Activated CD8-positive, alpha-beta memory T cell treated with anti-CD3 and anti-CD28 coated beads for 36 hours (primary cell): Measurements from ENCODE around the gene DNAH3. TPM values are rescaled to one million over a fixed set of nuclear protein-coding genes. Genes with fewer than 3 reads are reported as not detected.
"Not testable (repeated sequence)": the region's sequence is repeated elsewhere in the genome, so short reads cannot be mapped to it uniquely, and the experiment has no call there.

Experiments
- CTCF ChIA-PET: fragments of 350-600 bp; sonication (Branson Sonifier 250); formaldehyde crosslinking; loops from one replicate; lab custom pipeline; 2021; ENCODE audit warnings: antibody characterized with exemption; lab: Charles Lee
- POLR2A ChIA-PET: fragments of 350-600 bp; sonication (Branson Sonifier 250); formaldehyde crosslinking; loops from one replicate; lab custom pipeline; 2021; ENCODE audit warnings: antibody characterized with exemption; lab: Charles Lee
- total RNA-seq, 2 experiments: library from RNA; stranded (reverse); gene quantifications; one replicate each; pipeline ENCODE4 v1.2.3, GENCODE V29; 2021

The DNAH3 gene
- total RNA-seq, 2 experiments from 2014 or later, result 0.02 TPM

DNA sequence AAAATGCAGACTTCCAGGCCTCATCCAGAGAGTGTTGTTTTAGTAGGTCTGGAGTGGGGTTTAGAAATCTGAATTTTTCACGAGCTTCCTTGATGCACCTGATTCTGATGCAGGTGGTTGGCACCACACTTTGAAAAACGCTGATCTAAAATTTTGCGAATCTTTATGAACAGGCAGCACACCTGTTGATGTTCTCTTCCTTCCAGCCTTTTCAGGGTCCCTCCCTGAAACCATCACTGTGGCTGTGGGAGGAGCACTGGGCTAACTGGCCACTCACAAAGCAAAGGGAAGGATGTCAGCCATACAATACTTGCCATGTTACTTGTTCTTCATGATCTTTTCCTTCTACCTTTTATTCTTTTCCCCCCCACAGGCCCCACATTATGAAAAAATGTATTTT lies 22.0 kb upstream of the DNAH3 start:
- ChIA-PET CTCF (interaction anchor here (2.3 kb wide), 1 partner anchor 16 kb away, joined by 5 read pairs; no protein-coding TSS in a partner anchor), POLR2A (no interaction called here)

DNA sequence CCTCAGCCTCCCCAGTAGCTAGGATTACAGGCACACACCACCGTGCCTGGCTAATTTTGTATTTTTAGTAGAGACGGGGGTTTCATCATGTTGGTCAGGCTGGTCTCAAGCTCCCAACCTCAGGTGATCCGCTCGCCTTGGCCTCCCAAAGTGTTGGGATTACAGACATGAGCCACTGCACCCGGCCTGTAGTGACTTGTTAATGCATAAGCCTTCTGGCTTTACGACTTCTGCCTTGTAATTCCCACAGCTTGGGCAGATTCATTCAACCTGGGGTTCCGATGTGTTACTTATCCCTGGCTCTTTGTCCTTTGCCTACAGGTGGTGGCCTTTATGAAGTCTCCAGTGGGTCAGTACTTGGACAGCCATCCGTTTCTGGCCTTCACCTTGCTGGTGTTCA lies 19.5 kb upstream of the DNAH3 start:
- POLR2A ChIA-PET, result not testable (repeated sequence)
- CTCF ChIA-PET, result interaction anchor here (1.0 kb wide), 1 partner anchor 11 kb away, joined by 4 read pairs; the partner anchor contains the start of gene LDAF1

DNA sequence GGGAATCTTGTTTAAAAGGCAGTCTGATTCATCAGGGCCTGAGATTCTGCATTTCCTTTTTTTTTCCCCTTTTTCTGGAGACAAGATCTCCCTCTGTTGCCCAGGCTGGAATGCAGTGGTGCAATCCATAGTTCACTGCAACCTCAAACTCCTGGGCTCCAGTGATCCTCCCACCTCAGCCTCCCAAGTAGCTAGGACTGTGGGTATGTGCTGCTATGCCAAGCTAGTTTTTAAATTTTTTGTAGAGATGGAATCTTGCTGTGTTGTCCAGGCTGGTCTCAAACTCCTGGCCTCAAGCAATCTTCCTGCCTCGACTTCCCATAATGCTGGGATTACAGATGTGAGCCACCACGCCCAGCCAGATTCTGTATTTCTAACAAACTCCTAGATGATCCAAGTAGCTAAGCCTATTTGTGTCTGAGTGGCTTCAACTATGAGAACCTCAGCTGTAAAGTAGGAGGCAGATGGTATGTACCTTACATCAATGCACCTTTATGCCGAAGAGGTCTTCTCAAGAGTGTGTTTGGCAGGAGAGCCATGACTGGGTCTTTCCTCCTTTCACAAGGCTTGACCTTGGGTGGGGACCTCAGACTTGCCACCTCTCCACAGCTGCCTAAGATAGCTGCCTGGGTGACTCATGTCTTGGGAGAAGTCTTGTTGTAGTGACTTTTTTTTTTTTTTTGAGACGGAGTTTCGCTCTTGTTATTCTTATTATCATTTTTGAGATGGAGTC lies 18.8 kb upstream of the DNAH3 start:
- ChIA-PET CTCF (interaction anchor here (1.0 kb wide), 1 partner anchor 11 kb away, joined by 4 read pairs; the partner anchor contains the start of gene LDAF1), POLR2A (no interaction called here)

DNA sequence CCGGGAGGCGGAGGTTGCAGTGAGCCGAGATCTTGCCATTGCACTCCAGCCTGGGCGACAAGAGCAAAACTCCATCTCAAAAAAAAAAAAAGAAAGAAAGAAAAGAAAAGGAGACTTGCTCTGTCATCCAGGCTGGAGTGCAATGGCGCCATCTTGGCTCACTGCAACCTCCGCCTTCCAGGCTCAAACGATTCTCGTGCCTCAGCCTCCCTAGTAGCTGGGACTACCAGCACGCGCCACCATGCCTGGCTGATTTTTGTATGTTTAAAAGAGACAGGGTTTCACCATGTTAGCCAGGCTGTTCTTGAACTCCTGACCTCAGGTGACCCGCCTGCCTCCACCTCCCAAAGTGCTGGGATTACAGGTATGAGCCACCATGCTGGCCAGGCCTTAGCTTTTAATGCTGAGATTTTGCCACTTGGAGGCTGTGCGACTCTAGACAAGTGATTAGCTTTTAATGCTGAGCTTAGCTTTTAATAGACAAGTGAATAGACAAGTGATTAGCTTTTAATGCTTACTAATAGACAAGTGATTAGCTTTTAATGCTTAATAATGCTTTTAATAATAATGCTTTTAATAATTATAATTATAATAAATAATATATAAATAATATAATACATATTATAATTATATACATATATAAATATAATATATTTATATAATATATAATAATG lies 17.4 kb upstream of the DNAH3 start:
- ChIA-PET CTCF (interaction anchor here (0.6 kb wide), 2 partner anchors 15 to 106 kb away, joined by 3 read pairs; no protein-coding TSS in a partner anchor), POLR2A (no interaction called here)

DNA sequence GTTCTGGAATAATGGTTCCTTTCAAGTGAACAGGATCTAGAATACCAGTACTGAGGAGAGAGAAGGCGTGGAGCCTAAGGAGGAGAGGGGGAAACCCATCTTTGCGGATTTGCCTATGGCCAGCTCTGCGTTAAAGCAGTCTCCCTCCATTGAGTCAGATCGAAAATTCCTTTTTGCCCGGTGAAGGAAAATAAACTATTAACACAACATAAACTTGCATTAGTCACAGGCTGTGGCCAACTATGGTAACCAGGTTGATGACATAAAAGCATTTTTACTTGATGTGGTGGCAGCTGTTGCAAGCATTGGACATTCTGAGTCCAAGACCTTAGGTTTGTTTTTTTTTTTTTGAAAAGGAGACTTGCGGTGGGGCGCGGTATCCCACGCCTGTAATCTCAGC lies 16.7 kb upstream of the DNAH3 start:
- CTCF ChIA-PET, result interaction anchor here (0.6 kb wide), 1 partner anchor 15 kb away, joined by 3 read pairs; no protein-coding TSS in a partner anchor
- POLR2A ChIA-PET, result no interaction called here

DNA sequence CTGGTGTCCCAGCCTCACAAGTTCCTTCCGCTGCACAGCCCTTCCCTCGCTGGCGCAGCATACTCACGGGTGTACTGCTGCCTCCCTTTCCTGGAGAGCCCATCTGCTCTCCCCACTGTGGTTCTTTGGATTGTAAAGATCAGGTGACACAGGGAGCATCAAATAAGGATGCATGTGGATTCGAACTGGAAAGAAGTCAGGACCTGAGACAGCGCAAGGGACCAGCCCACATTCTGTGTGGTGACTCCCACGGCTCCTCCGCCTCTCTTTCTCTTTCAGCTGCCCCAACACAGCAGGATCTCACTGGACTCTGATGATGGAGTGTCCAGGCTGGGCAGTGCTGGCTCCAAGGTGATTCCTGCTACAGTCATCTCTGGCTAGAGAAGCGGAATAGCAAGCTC lies 15.9 kb upstream of the DNAH3 start:
- ChIA-PET CTCF (no interaction called here), POLR2A (no interaction called here)

DNA sequence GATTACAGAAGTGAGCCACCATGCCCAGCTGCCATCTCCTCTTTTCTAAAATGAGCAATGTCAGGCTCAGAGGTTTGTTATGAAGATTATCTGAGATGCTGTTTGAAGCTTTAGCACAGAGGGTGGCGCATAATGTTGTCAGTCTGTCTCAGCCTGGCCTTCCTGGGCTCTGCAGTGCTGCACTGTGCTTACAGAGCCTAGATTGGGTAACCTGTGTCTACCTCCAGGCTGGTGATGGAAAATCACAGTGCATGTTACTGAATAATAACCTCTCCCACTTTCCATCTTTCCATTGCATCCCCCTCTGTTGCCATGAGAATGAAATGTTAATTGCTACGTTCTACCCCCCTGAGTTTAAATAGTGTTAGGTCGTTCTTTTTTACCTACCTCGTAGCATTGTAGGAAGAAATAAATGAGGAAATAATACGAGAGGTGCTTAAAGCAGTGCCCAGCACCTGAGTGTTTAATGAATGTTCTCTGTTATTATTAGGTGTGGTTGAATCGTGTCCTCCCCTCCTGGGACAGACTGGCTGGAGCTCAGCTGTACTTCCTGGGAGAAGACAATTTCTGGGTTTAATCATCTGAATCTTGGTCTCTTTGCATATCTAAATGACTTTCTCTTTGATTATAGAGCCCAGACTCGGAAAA lies 14.0 kb upstream of the DNAH3 start:
- ChIA-PET CTCF (no interaction called here), POLR2A (no interaction called here)

DNA sequence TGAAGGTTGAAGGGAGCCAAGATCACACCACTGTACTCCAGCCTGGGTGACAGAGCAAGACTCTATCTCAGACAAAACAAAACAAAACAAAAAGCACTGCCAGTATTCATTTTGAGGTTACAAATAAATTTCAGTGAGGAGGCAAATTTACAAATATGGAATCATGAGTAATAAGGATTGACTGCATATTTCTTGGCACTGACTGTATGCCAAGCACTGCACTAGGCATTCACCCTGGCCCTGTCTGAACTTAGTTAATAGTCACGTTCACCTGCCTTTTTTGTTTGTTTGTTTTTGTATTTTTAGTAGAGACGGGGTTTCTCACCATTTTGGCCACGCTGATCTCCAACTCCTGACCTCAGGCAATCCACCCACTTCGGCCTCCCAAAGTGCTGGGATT lies 12.9 kb upstream of the DNAH3 start:
- CTCF ChIA-PET, result no interaction called here
- POLR2A ChIA-PET, result no interaction called here

DNA sequence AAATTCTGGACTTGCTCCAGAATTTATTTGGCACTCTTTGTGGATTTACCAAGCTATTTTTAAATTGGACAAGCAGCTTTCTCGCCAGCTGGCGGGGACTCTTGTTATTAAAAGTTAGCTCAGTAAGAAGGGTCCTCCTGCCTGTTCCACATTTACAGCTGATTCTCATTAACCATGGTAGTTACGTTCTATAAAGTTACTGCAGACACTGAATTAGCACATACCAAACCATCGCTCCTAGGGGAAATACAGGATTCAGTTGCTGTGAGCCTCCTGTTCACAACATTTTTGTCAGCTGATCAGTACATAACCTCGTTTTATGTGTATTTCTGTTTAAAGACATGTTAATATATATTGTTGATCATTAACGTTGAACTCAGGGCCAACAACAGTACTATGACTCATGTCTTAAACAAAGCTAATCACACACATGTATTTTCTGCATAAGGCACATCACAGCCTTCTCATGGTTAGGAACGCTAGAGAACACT lies 12.1 kb upstream of the DNAH3 start:
- CTCF ChIA-PET, result interaction anchor here (0.5 kb wide), 1 partner anchor 49 kb away, joined by 3 read pairs; no protein-coding TSS in a partner anchor
- POLR2A ChIA-PET, result no interaction called here

DNA sequence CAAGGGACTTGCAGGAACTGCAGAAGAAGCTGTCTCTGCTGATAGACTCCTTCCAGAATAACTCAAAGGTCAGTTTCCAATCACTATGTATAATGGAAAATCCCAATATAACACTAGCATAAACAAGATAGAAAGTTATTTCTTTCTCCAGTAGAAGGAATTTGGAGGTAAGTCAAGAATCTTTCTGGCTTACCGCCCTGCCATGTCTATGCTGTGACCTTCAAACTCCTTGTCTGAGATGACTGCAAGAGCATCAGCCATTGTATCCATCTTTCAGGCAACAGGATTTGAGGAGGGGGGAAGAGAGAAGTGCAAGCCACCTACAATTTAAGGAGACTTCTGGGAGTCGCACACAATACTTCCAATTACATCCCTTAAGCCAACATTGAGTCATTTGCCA lies 10.6 kb upstream of the DNAH3 start:
- POLR2A ChIA-PET, result no interaction called here
- CTCF ChIA-PET, result no interaction called here

DNA sequence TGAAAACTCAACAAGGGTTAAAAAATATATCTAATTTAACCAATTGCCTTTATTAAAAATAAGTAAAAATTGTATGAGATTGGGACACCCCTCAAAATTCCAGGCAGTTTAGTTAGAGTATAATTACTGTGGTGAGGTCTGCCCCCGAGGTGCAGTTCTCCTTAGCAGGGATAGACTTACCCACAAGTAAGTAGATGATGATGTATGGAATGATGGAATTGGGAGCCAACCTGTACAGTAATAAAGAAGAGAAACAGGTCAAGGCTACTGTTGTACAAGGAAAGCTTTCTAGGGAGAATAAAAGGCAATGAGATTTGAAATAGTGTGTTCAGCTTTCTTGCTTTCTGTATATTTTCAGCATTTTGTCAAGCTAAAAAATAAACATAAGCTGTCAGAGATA lies 9.6 kb upstream of the DNAH3 start:
- ChIA-PET CTCF (no interaction called here), POLR2A (no interaction called here)

DNA sequence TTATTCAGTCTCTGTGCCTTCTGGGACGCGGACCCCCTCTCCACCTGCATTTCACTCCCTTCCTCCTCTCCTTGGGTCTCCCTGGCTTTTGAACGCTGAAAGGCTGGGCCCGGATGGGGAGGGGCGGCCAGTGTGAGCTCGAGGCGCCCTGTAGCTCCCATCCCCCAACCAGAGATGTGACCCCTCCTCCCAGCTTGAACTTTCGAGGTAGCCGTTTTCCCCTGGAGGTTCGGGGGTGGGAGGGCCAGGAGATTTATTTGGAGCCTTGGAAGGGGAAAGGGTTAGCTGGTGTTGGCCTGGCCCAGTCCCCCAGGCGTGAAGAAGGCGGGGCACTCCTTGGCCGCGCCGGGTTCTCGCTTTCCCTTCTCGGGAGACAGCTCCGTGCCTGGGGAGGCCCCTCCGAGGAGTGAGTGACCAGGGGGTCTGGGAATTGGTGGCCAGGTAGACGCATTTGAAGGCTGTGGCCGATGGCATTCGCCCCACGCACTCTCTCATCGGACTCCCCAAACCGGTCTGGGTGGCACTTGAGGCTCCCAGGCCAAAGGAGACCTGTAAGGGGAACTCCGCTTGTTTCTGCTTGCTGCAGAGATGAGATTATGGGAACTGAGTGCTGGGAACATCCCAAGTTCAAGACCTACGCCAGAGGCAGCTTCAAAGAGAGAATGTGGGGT lies 8.8 kb upstream of the DNAH3 start:
- CTCF ChIA-PET, result interaction anchor here (0.6 to 3.4 kb wide), 6 partner anchors 10 to 1890 kb away, joined by 3 to 15 read pairs (median 4); no protein-coding TSS in a partner anchor
- POLR2A ChIA-PET, result interaction anchor here (0.6 kb wide), 2 partner anchors 75 to 262 kb away, joined by 3 to 4 read pairs; no protein-coding TSS in a partner anchor

DNA sequence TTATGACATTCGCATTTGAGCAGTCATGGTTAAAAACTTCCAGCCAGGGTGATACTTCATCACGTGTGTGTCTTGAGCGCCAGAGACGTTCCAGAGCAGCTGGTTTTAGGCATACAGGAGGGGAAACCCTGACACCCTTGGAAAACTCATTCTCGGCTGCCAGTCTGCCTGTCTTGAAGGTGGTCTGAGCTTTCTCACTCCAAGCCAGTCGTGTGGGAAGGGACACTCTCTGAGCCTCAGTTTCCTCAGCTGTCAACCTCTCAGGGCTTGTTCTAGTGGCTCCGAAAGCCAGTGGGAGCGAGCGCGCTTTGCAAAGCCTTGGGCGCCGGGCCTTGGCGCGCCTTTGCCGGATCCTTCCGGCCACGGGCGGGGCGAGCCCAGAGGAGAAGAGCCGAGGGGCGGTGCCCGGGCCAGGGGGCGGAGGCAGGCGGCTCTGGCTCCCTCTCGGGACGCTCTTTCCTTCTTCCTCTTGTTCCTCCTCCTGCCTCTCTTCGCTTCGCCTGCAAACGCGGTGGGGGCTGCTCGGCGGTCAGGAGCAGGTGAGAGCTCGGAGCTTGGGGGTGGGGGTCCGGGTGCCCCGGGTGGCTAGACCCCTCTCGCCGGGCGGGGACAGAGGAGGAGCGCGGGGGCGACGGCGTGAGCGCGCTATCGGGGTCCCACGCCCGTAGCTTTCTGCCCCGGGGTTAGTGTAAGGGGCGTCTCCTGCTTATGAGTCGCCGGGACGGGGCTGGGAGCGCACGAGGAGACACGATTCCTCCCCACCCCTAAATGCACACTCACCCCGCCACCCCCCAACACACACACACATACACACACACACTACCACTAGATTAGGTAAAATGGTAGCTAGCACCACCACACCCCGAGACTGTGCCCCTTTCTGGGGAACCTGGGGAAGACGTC lies 7.8 kb upstream of the DNAH3 start, which contains the start of gene LDAF1:
TSS of gene LDAF1 (plus strand) at position 467 of the 903 bp plus-strand sequence. CDS start 2,509 bp downstream, outside the sequence.
- POLR2A ChIA-PET, result interaction anchor here (0.6 kb wide), 3 partner anchors 68 to 261 kb away, joined by 3 to 4 read pairs (median 3); no protein-coding TSS in a partner anchor
- CTCF ChIA-PET, result interaction anchor here (0.5 to 3.4 kb wide), 7 partner anchors 11 to 1891 kb away, joined by 3 to 15 read pairs (median 4); no protein-coding TSS in a partner anchor

DNA sequence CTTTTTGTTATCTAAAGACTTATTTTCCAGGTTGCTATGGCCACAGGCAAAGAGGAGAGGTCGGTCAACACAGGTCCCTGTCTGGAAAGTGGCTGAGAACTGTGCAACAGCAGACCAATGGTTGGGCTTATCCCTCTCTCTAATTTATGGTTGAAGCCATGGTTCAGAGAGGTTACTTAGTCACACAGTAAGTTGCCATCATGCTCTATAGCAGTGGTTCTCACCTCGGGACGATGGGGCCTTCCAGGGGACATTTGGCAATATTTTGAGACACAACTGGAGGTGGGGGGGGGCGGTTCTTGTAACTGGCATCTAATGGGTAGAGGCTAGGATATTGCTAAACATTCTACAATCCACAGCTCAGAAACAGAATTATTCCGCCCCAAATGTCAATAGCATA lies 7.0 kb upstream of the DNAH3 start:
- ChIA-PET POLR2A (interaction anchor here (0.6 kb wide), 1 partner anchor 67 kb away, joined by 3 read pairs; no protein-coding TSS in a partner anchor), CTCF (interaction anchor here (0.7 to 3.4 kb wide), 2 partner anchors 38 to 144 kb away, joined by 4 to 15 read pairs; no protein-coding TSS in a partner anchor)

DNA sequence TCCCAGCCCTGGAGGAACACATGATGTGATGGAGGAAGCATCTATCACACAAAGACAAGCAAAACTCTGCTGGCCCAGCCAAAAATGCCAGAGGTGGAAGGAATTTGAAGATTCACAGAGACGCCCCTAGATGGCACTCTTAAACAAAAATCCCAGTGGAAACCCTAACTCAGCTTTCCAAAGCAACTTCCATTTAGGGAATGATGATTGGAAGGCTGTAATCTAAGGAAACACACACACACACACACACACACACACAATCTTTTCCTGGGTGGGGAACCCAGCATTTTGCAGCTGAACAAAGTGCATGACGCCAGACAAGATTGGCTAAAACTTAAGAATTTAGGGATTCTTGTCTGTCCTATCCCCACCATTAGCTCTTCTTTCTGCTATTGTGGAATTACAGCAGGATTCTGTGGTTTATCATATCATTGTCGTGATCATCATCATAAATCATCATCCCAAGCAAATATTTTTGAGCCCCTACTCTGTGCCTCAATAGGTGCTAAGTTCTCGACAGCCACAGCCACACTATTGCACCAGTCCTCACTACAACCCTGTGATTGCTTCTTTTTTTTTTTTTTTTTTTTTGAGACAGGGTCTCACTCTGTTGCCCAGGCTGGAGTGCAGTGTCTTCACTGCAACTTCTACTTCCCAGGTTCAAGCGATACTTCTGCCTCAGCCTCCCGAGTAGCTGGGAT lies 6.3 kb upstream of the DNAH3 start:
- ChIA-PET POLR2A (interaction anchor here (0.7 kb wide), 1 partner anchor 29 kb away, joined by 7 read pairs; no protein-coding TSS in a partner anchor), CTCF (interaction anchor here (0.7 to 3.4 kb wide), 2 partner anchors 39 to 145 kb away, joined by 4 to 15 read pairs; no protein-coding TSS in a partner anchor)

DNA sequence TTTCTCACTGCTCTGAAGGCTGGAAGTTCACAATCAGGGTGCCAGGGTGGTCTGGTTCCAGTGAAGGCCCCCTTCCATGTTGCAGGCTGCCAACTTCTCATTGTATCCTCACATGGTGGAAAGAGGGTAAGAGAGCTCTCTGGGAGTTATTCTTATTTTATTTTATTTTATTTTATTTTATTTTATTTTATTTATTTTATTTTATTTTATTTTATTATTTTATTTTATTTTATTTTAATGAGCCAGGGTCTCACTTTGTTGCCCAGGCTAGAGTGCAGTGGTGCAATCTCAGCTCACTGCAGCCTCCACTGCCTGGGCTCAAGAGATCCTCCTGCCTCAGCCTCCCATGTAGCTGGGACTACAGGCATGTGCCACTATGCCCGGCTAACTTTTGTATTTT lies 5.4 kb upstream of the DNAH3 start:
- POLR2A ChIA-PET, CTCF ChIA-PET: not testable (repeated sequence)
